Putamen (tissue), 1 donor: ENCODE results near the gene TRUB2.
"Not testable (repeated sequence)": the region's sequence is repeated elsewhere in the genome, so short reads cannot be mapped to it uniquely, and the experiment has no call there.

ENCODE experiments used
- DNase-seq: peaks from one replicate; pipeline ENCODE4 v3.0.0-alpha.2; 2016; ENCODE audit warnings: low spot score

The TRUB2 gene

DNA sequence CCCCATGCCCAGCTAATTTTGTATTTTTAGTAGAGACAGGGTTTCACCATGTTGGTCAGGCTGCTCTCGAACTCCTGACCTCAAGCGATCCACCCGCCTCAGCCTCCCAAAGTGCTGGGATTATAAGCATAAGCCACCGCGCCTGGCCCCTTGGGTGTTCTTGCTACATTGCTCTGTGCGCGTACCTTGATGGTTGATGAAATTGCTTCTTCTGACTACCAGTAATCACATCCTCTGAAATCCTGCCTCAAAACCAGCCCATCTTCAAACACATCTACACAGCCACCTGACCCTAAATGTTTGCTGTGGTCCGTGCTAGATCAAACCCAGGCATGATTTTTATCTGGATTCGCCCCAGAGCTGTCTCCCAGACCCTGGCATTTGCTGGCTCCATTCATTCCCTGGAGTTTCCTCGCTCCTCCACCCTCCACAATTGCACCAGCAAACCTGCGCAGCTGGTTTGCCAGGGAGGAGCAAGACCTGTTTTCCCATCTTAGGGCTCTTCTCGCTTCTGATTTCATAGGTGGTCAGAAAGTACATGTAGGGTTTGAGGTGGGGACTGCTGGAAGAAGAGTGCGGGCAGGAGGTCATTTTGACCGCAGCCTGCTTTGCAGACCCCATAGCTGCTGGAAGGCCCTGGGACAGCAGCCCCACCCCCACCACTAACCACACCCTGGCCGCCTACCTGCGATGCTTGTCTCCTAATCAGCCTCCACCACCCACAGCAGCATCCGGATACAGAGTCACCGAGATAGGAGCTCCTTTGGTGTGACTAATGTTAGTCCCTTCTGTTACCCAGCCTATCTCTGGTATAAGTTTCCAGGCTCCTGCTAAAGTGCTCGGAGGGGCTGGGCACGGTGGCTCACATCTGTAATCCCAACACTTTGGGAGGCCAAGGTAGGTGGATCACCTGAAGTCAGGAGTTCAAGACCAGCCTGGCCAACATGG, 23.4 kb downstream of the TRUB2 start:
- DNase-seq: no peak

DNA sequence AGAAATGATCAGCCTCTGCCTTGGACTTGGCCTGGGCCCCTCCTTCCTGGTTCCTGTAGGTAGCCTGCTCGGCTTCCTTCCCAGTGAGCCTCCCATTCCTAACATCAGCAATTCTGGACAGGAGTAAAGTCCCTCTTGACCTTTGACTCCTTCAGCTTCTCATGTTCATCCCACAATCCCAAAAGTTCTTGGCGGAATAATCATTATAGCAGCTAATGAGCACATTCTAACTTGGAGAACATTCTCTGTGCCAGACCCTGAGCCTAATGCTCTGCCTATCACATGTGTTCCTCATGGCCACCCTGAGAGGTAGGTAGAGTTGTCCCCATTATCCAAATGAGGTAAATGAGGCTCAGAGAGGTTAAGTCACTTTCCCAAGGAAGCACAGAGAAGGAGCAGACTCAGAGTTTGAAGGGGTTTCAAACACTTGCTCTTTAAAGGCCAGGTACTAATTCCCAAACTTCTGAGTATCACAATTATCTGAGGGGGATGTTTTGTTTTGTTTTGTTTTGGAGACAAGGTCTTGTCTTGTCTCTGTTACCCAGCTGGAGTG, 24.9 kb downstream of the TRUB2 start:
- no peak for DNase-seq

DNA sequence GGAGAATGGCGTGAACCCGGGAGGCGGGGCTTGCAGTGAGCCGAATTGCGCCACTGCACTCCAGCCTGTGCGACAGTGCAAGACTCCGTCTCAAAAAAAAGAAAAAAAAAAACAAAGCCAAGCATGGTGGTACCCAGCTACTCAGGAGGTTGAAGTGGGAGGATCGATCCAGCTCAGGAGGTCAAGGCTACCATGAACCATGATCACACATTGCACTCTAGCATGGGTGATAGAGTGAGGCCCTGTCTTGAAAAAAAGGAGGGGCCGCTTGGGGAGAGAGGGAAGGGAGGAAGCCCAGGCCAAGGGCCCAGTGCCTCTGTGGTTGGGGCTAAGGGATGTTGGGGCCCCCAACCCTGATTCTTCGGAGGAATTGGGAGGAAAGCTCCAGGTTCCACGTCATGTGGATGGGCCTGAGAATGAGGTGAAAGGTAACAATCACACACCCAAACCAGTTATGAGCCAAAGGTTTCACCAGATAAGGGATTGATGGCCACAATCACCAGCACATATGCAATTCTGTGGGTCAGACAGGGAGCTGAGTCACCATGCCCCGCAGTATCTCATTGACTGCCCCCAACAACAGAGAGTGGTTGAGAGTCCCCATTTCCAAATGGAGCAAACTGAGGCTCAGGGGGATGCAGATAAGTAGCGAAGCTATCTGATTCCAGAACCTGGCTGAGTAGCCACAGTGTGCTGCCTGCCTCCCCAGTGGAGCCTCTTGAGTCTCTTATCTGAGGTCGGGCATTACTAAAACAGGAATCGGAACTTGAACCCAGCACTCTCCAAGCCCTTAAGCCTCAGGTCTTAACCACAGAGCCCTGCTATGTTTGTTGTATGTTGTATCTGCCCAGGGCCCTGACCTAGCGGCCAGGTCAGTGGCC, 25.7 kb downstream of the TRUB2 start:
- DNase-seq: no peak

DNA sequence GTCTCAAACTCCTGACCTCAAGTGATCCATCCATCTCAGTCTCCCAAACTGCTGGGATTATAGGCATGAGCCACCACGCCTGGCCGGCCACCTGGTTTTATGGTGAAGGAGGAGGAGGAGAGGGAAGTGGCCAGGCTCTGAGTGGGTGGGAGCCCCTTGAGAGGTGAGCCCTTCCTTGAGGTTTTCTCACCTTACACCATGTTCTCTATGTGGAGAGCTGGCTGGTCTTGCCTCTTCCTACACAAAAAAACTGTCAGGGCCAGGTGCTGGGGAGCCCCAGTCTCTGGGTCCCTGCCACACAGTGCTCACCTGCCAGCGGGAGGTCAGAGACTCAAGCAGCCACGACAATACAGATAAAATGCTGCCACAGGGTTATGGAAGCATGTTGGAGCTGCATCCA, 28.1 kb downstream of the TRUB2 start:
- DNase-seq: no peak

DNA sequence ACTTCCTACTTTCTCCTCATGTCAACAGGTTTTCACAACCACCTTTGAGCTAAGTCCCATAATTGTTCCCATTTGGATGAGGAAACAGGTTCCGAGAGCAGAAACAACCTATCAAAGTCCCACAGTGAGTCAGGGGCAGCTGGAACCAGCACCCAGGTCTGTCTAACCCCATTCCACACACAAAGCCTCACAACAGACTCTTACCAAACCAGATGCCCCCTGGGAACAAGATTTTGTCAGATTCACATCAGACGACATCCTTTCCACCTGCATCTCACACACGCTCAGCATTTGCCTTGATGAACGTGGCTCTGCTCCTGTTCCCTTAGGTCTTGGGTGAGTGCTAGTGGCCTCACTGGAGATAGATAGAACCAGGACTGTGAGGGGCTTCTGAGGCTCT, 29.2 kb downstream of the TRUB2 start:
- DNase-seq: no peak

DNA sequence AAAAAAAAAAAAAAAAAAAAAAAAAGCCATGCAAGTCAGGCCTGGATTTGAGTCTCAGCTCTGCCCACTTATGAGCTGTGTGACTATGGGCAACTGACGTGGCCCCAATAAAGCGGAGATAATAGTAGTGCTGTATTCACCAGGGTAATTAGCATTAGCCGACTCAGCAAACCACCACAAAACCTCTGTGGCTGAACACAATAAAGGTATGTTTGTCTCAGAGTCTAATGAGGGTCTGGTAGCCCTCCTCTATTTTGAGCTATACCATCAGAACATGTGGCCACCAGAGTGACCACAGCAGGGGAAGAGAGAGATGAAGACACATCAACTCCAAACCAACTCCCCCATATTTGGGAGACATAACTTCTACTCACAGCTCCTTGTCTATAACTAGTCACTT, 30.2 kb downstream of the TRUB2 start:
- DNase-seq: no peak

DNA sequence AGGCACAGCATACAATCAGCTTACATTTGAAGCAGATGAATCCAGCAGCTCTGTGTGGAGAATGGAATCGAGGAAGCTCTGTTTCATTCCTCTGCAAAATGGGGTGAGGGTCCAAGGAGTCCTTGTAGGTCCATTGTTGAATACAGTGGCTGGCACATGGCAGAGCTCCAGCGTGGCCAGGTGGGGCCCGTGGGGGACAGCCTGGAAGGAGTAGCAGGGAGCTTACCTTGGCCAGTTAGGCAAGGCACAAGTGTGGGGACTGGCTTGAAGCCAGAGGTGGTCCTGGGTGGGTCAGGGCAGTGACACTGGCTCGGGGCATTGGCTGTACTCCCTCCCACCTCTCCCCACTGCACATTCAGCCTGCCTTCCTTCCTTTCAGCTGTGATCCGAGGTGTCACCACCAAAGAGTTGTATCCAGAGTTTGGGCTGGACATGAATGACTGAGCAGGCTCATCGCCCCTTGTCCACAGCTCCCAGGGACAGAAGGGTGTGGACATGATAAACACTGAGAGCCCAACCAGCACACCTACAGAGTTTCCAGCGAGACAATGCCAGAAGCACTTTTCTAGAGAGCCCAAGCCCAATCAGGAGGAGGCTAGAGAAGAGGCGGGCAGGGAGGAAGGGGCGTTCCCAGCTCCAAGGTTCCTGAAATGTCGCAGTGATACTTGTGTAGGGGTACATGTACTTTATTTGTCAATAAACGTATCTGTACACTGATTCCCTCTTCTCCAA, 33.8 kb downstream of the TRUB2 start:
- no peak for DNase-seq

DNA sequence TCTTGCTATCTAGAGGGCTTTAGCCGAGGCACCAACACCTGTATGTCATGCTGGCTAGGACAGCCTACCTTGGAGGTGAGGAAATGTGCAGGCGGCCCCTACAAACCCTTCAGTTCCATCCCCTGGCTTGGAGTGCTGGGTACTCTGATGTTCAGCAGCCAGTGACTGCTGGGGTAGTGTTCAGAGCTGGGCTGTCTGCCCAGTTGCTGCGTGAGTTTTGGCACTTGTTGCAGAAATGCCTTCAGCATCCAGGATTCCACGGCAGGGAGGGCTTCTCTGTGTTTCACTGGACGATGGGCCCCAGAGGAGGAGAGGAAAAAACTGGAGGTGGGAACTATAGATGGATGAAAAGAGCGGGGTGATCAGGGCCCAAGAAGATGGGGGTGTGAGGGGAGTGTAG, 35.8 kb downstream of the TRUB2 start:
- peak; percentile 78 for DNase-seq

DNA sequence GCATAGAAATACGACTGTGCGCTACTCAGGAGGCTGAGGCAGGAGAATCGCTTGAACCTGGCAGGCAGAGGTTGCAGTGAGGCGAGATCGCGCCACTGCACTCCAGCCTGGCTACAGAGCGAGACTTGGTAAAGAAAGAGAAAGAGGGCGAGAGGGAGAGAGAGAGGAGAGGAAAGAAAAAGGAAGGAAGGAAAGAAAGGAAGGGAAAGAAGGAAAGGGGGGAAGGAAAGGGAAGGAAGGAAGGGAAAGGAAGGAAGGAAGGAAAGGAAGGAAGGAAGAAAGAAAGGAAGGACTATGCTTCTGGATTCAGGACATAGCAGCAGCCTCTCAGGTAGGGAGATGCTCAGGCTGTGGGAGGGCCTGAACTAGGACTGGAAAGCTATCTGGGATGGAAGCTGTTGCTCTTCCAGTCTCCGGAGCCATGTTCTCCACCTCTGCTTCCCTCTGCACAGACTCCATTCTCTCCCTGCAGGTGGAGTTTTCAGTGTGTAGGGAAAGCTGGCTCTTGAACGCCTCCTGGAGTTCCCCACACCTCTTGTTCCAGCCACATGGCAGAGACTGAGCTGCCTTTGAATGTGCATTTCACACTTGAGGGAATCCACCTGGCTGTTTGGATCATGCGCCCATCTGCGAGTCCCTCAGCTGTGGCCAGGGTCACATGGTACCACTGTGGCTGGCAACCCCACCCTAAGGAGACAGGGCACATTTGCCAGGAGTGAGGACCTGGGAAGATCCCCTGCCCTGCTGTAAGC, 37.0 kb downstream of the TRUB2 start:
- no peak for DNase-seq

DNA sequence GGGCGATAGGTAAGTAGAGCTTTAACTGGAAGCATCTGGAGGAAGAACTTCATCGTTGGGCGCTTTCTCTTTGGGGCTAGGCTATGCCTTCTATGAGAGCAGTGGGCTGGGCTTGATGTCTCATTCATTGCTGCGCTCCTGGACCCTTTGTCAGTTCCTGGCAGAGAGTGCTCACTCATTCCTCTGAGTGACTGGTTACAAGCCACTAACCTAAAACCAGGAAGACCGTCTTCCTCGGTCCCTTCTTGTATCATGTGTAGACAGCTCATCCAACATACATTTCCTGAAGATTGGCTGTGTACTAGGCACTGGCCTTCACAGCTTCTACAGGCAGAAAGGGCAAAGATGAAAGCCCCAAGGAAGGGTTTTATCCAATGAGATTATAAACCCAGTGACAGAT, 39.7 kb downstream of the TRUB2 start:
- DNase-seq: no peak

DNA sequence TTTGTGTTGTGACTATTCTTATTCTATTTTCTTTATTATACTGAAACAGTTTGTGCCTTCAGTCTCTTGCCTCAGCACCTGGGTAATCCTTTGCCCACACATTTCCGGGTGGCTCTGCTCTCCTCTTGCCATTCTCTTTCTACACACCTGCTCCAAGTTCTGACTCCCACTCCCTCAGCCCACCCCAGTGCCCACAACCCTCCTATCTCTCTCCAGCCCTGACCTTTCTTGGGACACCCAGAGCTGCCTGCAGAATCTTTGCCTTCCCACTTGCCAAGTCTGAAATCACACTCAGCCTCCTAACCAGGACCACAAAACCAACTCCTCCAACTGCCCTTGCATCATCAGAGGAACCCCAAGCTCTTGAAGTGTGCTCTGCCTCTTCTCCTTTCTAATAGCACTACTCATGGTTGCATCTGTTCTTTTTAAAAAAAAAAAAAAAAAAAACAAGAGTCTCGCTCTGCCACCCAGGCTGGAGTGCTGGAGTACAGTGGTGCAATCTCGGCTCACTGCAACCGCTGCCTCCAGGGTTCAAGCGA, 42.1 kb downstream of the TRUB2 start:
- no peak for DNase-seq

DNA sequence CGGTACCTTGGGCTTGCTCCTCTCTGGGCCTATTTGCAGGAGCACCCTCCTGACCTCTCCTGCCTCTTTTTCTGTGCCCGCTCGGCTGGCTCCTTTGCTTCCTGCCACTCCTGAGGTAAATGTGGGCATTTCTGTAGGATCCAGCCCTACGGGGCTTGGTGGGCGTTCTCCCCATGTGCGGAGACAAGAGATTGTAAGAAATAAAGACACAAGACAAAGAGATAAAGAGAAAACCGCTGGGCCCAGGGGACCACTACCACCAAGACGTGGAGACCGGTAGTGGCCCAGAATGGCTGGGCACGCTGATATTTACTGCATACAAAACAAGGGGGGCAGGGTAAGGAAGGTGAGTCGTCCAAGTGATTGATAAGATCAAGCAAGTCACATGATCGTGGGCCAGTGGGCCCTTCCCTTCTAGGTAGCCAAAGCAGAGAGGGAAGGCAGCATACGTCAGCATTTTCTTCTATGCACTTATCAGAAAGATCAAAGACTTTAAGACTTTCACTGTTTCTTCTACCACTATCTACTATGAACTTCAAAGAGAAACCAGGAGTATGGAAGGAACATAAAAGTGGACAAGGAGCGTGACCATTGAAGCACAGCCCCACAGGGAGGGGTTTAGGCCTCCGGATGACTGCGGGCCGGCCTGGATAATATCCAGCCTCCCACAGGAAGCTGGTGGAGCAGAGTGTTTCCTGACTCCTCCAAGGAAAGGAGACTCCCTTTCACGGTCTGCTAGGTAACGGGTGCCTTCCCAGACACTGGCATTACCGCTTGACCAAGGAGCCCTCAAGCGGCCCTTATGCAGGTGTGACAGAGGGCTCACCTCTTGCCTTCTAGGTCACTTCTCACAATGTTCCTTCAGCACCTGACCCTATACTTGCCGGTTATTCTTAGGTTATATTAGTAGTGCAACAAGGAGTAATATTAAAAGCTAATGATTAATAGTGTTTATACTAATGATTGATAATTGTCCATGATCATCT, 42.9 kb downstream of the TRUB2 start:
- not testable (repeated sequence) for DNase-seq

DNA sequence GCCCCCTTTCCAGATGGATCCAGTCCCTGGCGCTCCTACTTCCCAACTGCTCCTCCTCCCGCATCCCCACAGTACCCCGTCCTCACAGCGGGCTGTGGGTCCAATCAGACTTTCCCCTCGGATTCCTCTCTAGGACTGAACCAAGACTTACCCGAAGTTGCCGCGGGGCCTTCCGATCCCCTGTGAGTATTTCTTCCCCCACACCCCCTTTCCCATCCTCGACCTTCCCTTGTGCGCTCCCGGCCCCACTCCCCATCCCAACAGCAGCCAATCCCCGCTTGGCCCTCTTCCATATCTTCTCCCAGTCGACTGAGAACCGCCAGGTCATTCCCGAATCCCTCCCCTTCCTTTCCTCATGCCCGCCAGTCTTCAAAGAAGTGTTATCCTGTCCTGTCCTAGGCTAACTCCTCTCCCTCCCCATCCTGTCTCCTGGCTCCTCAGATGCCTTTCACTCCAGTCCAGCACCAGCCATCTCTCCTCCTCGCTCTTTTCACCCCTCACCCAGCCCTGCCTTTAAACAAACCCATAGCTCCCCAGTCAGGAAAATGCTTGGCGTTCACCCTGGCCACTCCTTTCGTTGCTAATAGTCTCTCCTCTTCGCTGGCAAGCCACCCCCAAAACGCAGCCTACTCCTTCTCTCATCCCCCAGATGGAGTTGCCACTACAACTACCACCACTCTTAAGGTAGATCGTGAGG, 45.5 kb downstream of the TRUB2 start:
- DNase-seq: no peak

DNA sequence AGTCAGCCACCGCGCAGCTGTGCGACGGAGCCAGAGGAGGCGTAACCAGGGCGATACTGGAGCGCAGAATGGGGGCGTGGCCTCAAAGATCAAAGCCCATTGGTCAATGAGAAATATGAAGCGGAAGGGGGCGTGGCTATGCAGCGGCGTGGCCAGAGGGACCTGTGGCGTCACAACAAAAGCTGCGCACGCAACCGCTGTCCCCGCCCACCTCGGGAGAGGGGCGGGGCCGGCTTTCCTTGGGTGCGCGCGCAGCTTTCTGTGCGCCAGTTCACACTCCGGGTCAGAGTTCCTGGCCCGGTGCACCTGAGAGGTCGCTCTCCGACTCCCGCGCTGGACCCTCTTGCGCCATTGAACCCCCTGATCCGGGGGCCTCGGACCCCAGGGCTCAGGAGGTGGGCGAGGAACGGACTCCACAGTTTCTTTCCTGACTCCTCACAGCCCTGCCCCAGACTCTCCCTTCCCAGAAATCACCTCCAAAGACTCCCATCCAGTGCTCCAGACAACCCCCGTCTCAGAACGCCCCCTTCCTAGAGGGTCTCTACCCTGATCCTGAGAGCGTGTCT, 46.2 kb downstream of the TRUB2 start, which contains the start of gene SWI5:
TSS of gene SWI5 (plus strand) at position 269 of the 566 bp plus-strand sequence.
- peak; percentile 98 for DNase-seq

DNA sequence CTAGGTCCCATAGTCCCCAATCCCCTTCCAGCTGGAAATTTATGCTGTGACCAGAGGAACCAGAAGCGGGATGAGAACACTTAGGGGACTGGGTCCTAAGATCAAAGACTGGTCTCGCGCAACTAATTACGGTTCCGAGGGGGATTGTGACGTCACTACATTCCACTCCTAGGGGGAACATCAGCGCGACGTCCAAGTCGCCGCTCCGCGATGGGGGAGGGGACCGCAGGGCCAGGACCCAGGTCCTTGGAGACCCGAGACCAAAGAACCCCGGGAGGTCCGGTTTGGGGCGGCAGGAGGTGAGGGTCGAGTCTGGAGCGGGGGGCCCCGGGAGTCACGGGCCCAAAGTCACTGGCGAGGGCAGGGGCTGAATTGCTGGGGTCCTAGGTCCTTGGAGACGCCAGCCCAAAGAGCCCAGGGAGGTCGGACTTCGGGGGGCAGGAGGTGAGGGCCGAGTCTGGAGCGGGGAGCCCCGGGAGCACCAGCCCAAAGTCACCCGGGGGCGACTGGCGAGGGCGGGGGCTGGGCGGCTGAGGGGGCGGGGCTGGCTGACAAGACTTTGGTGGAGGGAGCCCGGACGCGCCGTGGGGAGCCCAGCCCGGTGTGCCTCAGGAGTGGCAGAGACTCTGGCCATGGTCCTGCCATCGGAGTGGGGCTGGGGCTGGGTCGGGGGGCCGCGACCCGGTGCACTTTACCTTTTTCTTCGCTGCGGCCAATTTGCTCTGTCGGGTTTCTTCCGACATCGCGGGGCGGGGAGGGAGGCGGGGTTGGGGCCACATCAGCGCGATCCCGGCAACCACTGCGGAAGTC, 46.8 kb downstream of the TRUB2 start, which contains the start of gene GOLGA2:
TSS of gene GOLGA2 (minus strand) at position 810 of the 810 bp plus-strand sequence. CDS start at position 779, 31 bp downstream.
- DNase-seq: no peak

DNA sequence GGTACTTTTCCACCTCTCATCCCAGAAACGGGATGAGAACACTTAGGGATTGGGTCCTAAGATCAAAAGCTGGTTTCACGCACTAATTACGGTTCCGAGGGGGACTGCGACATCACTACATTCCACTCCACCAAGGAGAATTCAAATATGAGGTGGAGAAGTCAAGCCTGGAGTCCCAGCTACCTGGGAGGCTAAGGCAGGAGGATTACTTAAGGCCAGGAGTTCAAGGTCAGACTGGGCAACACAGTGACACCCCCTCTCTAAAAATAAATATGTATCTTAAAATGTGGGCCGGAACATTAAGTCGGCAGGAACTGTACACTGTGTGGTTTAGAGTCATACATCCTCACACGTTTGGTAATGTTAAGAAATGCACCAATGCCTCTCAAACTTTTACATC, 48.0 kb downstream of the TRUB2 start:
- no peak for DNase-seq

DNA sequence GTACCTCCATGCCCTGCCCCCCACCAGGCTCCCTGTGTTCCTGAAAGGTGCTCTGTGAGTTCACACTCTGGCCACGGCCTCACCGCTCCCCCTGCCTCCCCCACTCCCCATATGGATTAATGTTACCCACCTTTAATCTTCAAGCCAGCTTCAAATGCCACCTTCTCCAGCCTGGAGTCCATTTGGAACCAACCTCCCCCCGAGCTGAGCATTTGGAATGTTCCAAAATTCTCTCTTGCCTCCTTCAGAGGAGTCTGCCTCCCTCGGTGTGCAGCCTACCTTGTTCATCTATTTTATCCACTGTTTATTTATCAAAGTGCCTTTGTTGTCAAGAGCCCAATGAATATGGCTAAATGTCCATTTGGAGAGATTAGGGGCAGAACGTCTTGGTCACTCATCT, 50.7 kb downstream of the TRUB2 start:
- no peak for DNase-seq

DNA sequence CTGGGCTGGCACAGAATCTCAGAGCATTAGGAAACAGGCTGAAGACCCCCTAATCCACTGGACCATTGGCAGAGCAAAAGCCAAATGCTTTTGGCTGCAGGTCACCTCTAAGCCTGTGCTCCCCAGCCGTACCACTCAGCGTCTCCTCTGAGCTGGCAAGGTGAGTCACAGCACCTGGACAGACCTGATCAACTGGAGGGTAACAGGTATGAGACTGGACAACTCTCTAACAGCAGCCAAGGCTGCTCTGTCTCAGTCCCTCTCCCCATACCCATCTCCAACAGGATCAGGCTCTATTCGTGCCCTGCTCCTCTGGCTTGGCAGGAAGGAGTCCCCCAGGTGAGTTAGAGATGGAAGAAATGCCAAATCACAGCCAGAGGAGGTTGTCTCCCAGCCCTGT, 51.1 kb downstream of the TRUB2 start:
- no peak for DNase-seq
